H1 (cell line): ENCODE results near the gene THADA. TPM values are rescaled to one million over a fixed set of nuclear protein-coding genes. Genes with fewer than 3 reads are reported as not detected.
A peak's percentile ranks its signal among the peaks of the same experiment; 100 is the strongest.

Source experiments
- CTCF ChIA-PET: fragments of 300-600 bp; sonication (Branson Sonifier 250); formaldehyde crosslinking; loops from one replicate; lab custom pipeline; 2021; ENCODE audit not compliant: partially characterized antibody; lab: Charles Lee
- POLR2A ChIA-PET: fragments of 300-600 bp; sonication (Branson Sonifier 250); formaldehyde crosslinking; loops from one replicate; lab custom pipeline; 2021; ENCODE audit warnings: inconsistent platforms; ENCODE audit not compliant: partially characterized antibody; lab: Charles Lee
- DNase-seq, 2 experiments: peaks; one replicate each; pipeline versions ENCODE4 v3.0.0 to v3.0.0-alpha.2; 2010 to 2022; ENCODE audit warnings: low spot score in 2 of 2, low read depth in 1 of 2, mixed read lengths in 1 of 2
- FAIRE-seq: peaks from 2 replicates; lab custom pipeline; 2011; peaks lifted over from hg19 to GRCh38; lab: Jason Lieb, UNC
- H2AFZ ChIP-seq: 2 replicates; pipeline ENCODE4 v1.8.1; 2012; ENCODE audit warnings: low read length, inconsistent platforms
- H2AK5ac ChIP-seq: 2 replicates; pipeline ENCODE4 v1.6.1; 2013; ENCODE audit warnings: low read depth, low read length
- H2BK120ac ChIP-seq: replicated peaks from 2 replicates; pipeline ENCODE3; 2013; ENCODE audit warnings: low read depth, low read length, inconsistent platforms
- H2BK12ac ChIP-seq: 2 replicates; pipeline ENCODE4 v1.6.1; 2013; ENCODE audit warnings: low read depth, low read length
- H2BK15ac ChIP-seq: 2 replicates; pipeline ENCODE4 v1.6.1; 2013; ENCODE audit warnings: low read length
- H2BK20ac ChIP-seq: 2 replicates; pipeline ENCODE4 v1.6.1; 2013; ENCODE audit warnings: low read length
- H2BK5ac ChIP-seq: 2 replicates; pipeline ENCODE4 v1.6.1; 2013; ENCODE audit warnings: low read depth, low read length
- H3K14ac ChIP-seq: 2 replicates; pipeline ENCODE4 v1.6.1; 2013; ENCODE audit warnings: inconsistent platforms; ENCODE audit not compliant: insufficient read length
- H3K18ac ChIP-seq: 2 replicates; pipeline ENCODE4 v1.6.1; 2013; ENCODE audit warnings: low read length; ENCODE audit errors: extremely low read depth
- H3K23ac ChIP-seq: 2 replicates; pipeline ENCODE4 v1.6.1; 2013; ENCODE audit warnings: inconsistent platforms; ENCODE audit not compliant: insufficient read length
- H3K23me2 ChIP-seq: 2 replicates; pipeline ENCODE4 v1.6.1; 2013; ENCODE audit warnings: low read depth, low read length
- H3K27ac ChIP-seq: 2 replicates; pipeline ENCODE4 v1.6.1; 2011; ENCODE audit warnings: low read depth, low read length, inconsistent platforms
- H3K27me3 ChIP-seq, 4 experiments: replicated peaks in 1 of 4; 1 replicate in 1 of 4; 2 replicates in 3 of 4; pipeline versions ENCODE4 v1.6.1 to v1.8.1; 2011 to 2013; ENCODE audit warnings: low read length in 3 of 4, mild to moderate bottlenecking in 3 of 4, inconsistent platforms in 2 of 4, mixed read lengths in 2 of 4, moderate library complexity in 1 of 4; ENCODE audit not compliant: control insufficient read depth in 3 of 4, insufficient read depth in 3 of 4; ENCODE audit errors: extremely low read depth in 1 of 4
- H3K36me3 ChIP-seq, 4 experiments: 2 replicates each; pipeline versions ENCODE4 v1.6.1 to v1.8.1; 2011 to 2013; ENCODE audit warnings: mild to moderate bottlenecking in 4 of 4, low read length in 3 of 4, moderate library complexity in 2 of 4, control low read depth in 1 of 4, inconsistent platforms in 1 of 4; ENCODE audit not compliant: insufficient read depth in 4 of 4, control insufficient read depth in 2 of 4
- H3K4ac ChIP-seq: replicated peaks from 2 replicates; pipeline ENCODE3; 2013; ENCODE audit warnings: low read length, low read depth, mixed read lengths, inconsistent platforms; ENCODE audit not compliant: insufficient read length
- H3K4me1 ChIP-seq, 4 experiments: replicated peaks in 1 of 4; 1 replicate in 1 of 4; 2 replicates in 3 of 4; pipeline versions ENCODE4 v1.6.1 to v1.8.1; 2011 to 2013; ENCODE audit warnings: low read length in 3 of 4, inconsistent platforms in 2 of 4, mixed read lengths in 1 of 4; ENCODE audit not compliant: insufficient read depth in 4 of 4, control insufficient read depth in 3 of 4
- H3K4me2 ChIP-seq, 2 experiments: 2 replicates each; pipeline versions ENCODE4 v1.6.1 to v1.8.1; 2011 to 2013; ENCODE audit warnings: low read depth in 2 of 2, low read length in 2 of 2, control low read depth in 1 of 2, inconsistent platforms in 1 of 2, mild to moderate bottlenecking in 1 of 2; ENCODE audit not compliant: insufficient read depth in 1 of 2
- H3K4me3 ChIP-seq, 4 experiments: fragments of 200-600, 300-600 bp in 1 of 4; sonication (generic), shearing (Covaris generic), sonication (Bioruptor Twin) in 1 of 4; 2 replicates each; pipeline versions ENCODE4 v1.5.1 to v1.8.1; 2011 to 2016; ENCODE audit warnings: low read length in 4 of 4, low read depth in 3 of 4, control low read depth in 2 of 4, inconsistent platforms in 2 of 4, mild to moderate bottlenecking in 2 of 4, mixed read lengths in 1 of 4, moderate library complexity in 1 of 4; ENCODE audit not compliant: insufficient read depth in 2 of 4; ENCODE audit errors: extremely low read depth in 1 of 4
- H3K56ac ChIP-seq: replicated peaks from 2 replicates; pipeline ENCODE3; 2013; ENCODE audit warnings: low read depth, mild to moderate bottlenecking, mixed read lengths, low read length, inconsistent platforms; ENCODE audit not compliant: insufficient read length
- H3K79me1 ChIP-seq: 2 replicates; pipeline ENCODE4 v1.6.1; 2013; ENCODE audit warnings: low read depth, low read length, control low read depth
- H3K79me2 ChIP-seq, 2 experiments: 2 replicates each; pipeline versions ENCODE4 v1.6.1 to v1.8.1; 2012 to 2013; ENCODE audit warnings: low read length in 2 of 2, mild to moderate bottlenecking in 2 of 2, inconsistent platforms in 1 of 2; ENCODE audit not compliant: insufficient read depth in 2 of 2, control insufficient read depth in 1 of 2
- H3K9ac ChIP-seq, 4 experiments: replicated peaks in 1 of 4; 1 replicate in 1 of 4; 2 replicates in 3 of 4; pipeline versions ENCODE4 v1.6.1 to v1.8.1; 2011 to 2013; ENCODE audit warnings: low read depth in 3 of 4, low read length in 3 of 4, control low read depth in 2 of 4, mild to moderate bottlenecking in 2 of 4, moderate library complexity in 2 of 4, inconsistent platforms in 1 of 4; ENCODE audit errors: extremely low read depth in 1 of 4
- H3K9me3 ChIP-seq, 2 experiments: 2 replicates each; pipeline versions ENCODE4 v1.6.1 to v1.8.1; 2012 to 2013; ENCODE audit warnings: mild to moderate bottlenecking in 2 of 2, moderate library complexity in 2 of 2, control low read depth in 1 of 2, inconsistent platforms in 1 of 2, low read depth in 1 of 2, low read length in 1 of 2, mixed read lengths in 1 of 2; ENCODE audit not compliant: insufficient read depth in 2 of 2
- H4K20me1 ChIP-seq, 2 experiments: replicated peaks in 1 of 2; 2 replicates each; pipeline versions ENCODE3 to v1.8.1; 2011 to 2013; ENCODE audit warnings: inconsistent platforms in 2 of 2, low read length in 2 of 2, mild to moderate bottlenecking in 1 of 2; ENCODE audit not compliant: insufficient read depth in 2 of 2, control insufficient read depth in 1 of 2
- H4K5ac ChIP-seq: 2 replicates; pipeline ENCODE4 v1.6.1; 2013; ENCODE audit warnings: low read length, low read depth, mixed read lengths, inconsistent platforms; ENCODE audit not compliant: insufficient read length
- H4K8ac ChIP-seq: 2 replicates; pipeline ENCODE4 v1.8.0; 2013; ENCODE audit warnings: mild to moderate bottlenecking, moderate library complexity, low read length, inconsistent platforms; ENCODE audit not compliant: insufficient read depth; ENCODE audit errors: extremely low read depth
- H4K91ac ChIP-seq: replicated peaks from 2 replicates; pipeline ENCODE3; 2013; ENCODE audit warnings: low read length, mixed read lengths, inconsistent platforms; ENCODE audit not compliant: insufficient read length
- ATF2 ChIP-seq: IDR thresholded peaks from 2 replicates; pipeline ENCODE4 v1.6.1; 2012; ENCODE audit warnings: low read length, inconsistent platforms
- BCL11A ChIP-seq, 2 experiments: IDR thresholded peaks; one replicate each; pipeline ENCODE4 v1.6.1; 2011; ENCODE audit warnings: low read depth in 2 of 2, low read length in 2 of 2, mild to moderate bottlenecking in 2 of 2
- BRCA1 ChIP-seq: IDR thresholded peaks from 2 replicates; pipeline ENCODE4 v1.6.1; 2012; ENCODE audit warnings: low read depth, low read length, improper control_type of control experiment
- CREB1 ChIP-seq: IDR thresholded peaks from 2 replicates; pipeline ENCODE4 v1.6.1; 2012; ENCODE audit warnings: inconsistent platforms
- JUN ChIP-seq: IDR thresholded peaks from 2 replicates; pipeline ENCODE4 v1.6.1; 2011; ENCODE audit warnings: low read depth, mild to moderate bottlenecking, improper control_type of control experiment, low read length
- KDM1A ChIP-seq: fragments of 200-600, 300-600 bp; sonication (generic); IDR thresholded peaks from 2 replicates; pipeline ENCODE4 v1.7.1; 2016; ENCODE audit warnings: mild to moderate bottlenecking, low read length, borderline replicate concordance
- MAX ChIP-seq: IDR thresholded peaks from 2 replicates; pipeline ENCODE4 v1.6.1; 2012; ENCODE audit warnings: inconsistent platforms
- RBBP5 ChIP-seq: IDR thresholded peaks from 2 replicates; pipeline ENCODE4 v1.7.1; 2012; ENCODE audit warnings: low read depth, mild to moderate bottlenecking, inconsistent platforms, low read length, moderate library complexity, borderline replicate concordance
- RNF2 ChIP-seq: fragments of 200-900, 300-1000 bp; sonication (generic); IDR thresholded peaks from 2 replicates; pipeline ENCODE4 v1.7.1; 2016; ENCODE audit warnings: borderline replicate concordance, low read depth, mild to moderate bottlenecking, antibody characterized with exemption, low read length; ENCODE audit not compliant: poor library complexity, severe bottlenecking; ENCODE audit errors: missing control alignments
- RXRA ChIP-seq: IDR thresholded peaks from 2 replicates; pipeline ENCODE4 v1.6.1; 2011; ENCODE audit warnings: low read depth, mild to moderate bottlenecking, low read length, moderate library complexity; ENCODE audit not compliant: insufficient read depth
- WGBS, 2 experiments: shearing (Covaris generic) in 1 of 2; methylation state at CpG; one replicate each; pipeline versions ENCODE4 v1.1.6 to v1.1.7; 2013 to 2015; ENCODE audit warnings: low lambda C conversion rate in 2 of 2, mixed read lengths in 2 of 2, inconsistent platforms in 1 of 2, low coverage in 1 of 2, missing lambda C conversion rate in 1 of 2; ENCODE audit not compliant: insufficient replicate concordance in 2 of 2, insufficient coverage in 1 of 2, insufficient read length in 1 of 2; ENCODE audit errors: extremely low coverage in 1 of 2, missing lambda C conversion rate in 1 of 2; 5-methylcytosine and 5-hydroxymethylcytosine counted together
- polyA plus RNA-seq, 7 experiments: library from polyadenylated mRNA; depleted of rRNA in 3 of 7; stranded (reverse) in 5 of 7; unstranded in 2 of 7; fragments of >200 nt in 5 of 7; fragments of 200-250 nt in 2 of 7; gene quantifications; 1 replicate in 5 of 7; 2 replicates in 1 of 7; 4 replicates in 1 of 7; pipeline versions ENCODE4 v1.2.1 to v1.2.3, GENCODE V29; 2011 to 2013; ENCODE audit warnings: missing spikeins in 2 of 7, mixed read lengths in 2 of 7
- total RNA-seq: library from RNA; stranded (reverse); fragmentation: NEBNext Ultra II Directional; extraction: Animal tissue kit (Norgen Biotek cat#: 25700); gene quantifications from 2 replicates; pipeline ENCODE4 v1.2.1, GENCODE V29; 2021

The THADA gene
- total and polyA plus RNA-seq, 2 of the 8 experiments (the other 6 are each of a cell fraction or from before 2014, with no cell fraction given), result 22.4 to 26.8 TPM

- no peak overlapping the region for H3K14ac ChIP-seq
- H4K5ac ChIP-seq, result no peak overlapping the region
- no peak overlapping the region; the same call in 1 of the 2 replicates for H4K8ac ChIP-seq
- no peak overlapping the region for H2BK120ac ChIP-seq
- no peak overlapping the region for H2BK12ac ChIP-seq
- no peak overlapping the region for H2AK5ac ChIP-seq
- H3K4me1 ChIP-seq, result peaks cover 0 to 13% (median under 1%) of the 10 kb centered on the region in 4 experiments; a peak in 4 of 7 replicates
- H2BK5ac ChIP-seq, result peak overlapping the region; percentile 12; the same call in 1 of the 2 replicates
- H3K79me2 ChIP-seq, result no peaks in the 10 kb centered on the region
- POLR2A ChIA-PET, result no interaction called here
- H2BK15ac ChIP-seq, result no peak overlapping the region
- CTCF ChIA-PET, result interaction anchor here (0.6 to 3.0 kb wide), 4 partner anchors 10 to 998 kb away, joined by 3 to 11 read pairs (median 4); no protein-coding TSS in a partner anchor
- peaks cover 0 to 9% (median 6%) of the 10 kb centered on the region in 4 experiments; a peak in 5 of 7 replicates for H3K27me3 ChIP-seq
- no peaks in the 10 kb centered on the region for H3K79me1 ChIP-seq
- H3K23ac ChIP-seq, result no peak overlapping the region
- peaks cover 12% of the 10 kb centered on the region for H3K23me2 ChIP-seq
- peak overlapping the region; percentile 85 for H4K91ac ChIP-seq
- peak overlapping the region; percentile 100 for H2AFZ ChIP-seq
- WGBS, 2 experiments, result 62% methylated on average over 10 of the region's 10 CpGs; no CpG with 5 or more reads in 1 of the 2 experiments
- H3K56ac ChIP-seq, result no peak overlapping the region
- peak overlapping the region; percentile 65 to 88 (median 76) for H3K4me3 ChIP-seq
- peak overlapping the region; percentile 81 to 99 for H3K4me2 ChIP-seq
- no peaks in the 10 kb centered on the region for H3K36me3 ChIP-seq
- H2BK20ac ChIP-seq, result no peak overlapping the region
- no peak for DNase-seq
- FAIRE-seq, result no peak
- H3K4ac ChIP-seq, result no peak overlapping the region
- 0 out of 4 replicates have a peak, but pooled peaks cover 0 to 2% of the 10 kb centered on the region in 2 experiments for H3K9me3 ChIP-seq
- H3K27ac ChIP-seq, result no peak overlapping the region
- TF ChIP-seq RXRA (no peak), RNF2 (no peak), CREB1 (no peak), BRCA1 (no peak), BCL11A (IDR thresholded peaks at IDR 0.05; ENCODE audit: low read depth in 2 of 2, low read length in 2 of 2) (no peak), ATF2 (no peak), RBBP5 (no peak; the same call in 1 of the 2 replicates), KDM1A (no peak), JUN (no peak), MAX (no peak)
- H3K9ac ChIP-seq, result no peak overlapping the region
- H3K18ac ChIP-seq, result peak overlapping the region; percentile 85; the same call in 1 of the 2 replicates
- H4K20me1 ChIP-seq, result no peaks in the 10 kb centered on the region
These were observed 40.8 kb upstream of the THADA start for GRCh38 chr2:43636621-43637020.
